ENCODE data around the gene PEX26. TPM values are rescaled to one million over a fixed set of nuclear protein-coding genes. Genes with fewer than 3 reads are reported as not detected.

Gene PEX26
- total and polyA plus RNA-seq, 4 donors, result 3.5 to 21.0 (median 16.9) TPM

- H3K4me1 ChIP-seq (ENCODE audit: control insufficient read depth in 4 of 4, insufficient read depth in 4 of 4, low read length in 3 of 4), result peaks cover 0 to 27% (median 15%) of the 10 kb centered on the region in 4 donors
- no peak overlapping the region for H3K4me3 ChIP-seq (ENCODE audit: low read depth in 1 of 3, low read length in 3 of 3)
- H3K9ac ChIP-seq (ENCODE audit: low read depth in 1 of 2, low read length in 2 of 2), result no peak overlapping the region
- WGBS, result 86% methylated on average over 11 of the region's 11 CpGs
- H3K27ac ChIP-seq (ENCODE audit: low read depth in 1 of 2, low read length in 2 of 2), result no peak overlapping the region
- peaks cover 2 to 31% (median 9%) of the 10 kb centered on the region in 4 donors for H3K36me3 ChIP-seq (ENCODE audit: control insufficient read depth in 4 of 4, insufficient read depth in 3 of 4, low read depth in 1 of 4, low read length in 3 of 4)
- no peaks in the 10 kb centered on the region for H3K9me3 ChIP-seq (ENCODE audit: control insufficient read depth in 4 of 4, low read length in 3 of 4)
- DNase-seq (ENCODE audit: low spot score), result no peak
- H3K27me3 ChIP-seq (ENCODE audit: control insufficient read depth in 4 of 4, insufficient read depth in 4 of 4, low read length in 3 of 4), result no peaks in the 10 kb centered on the region
- TF ChIP-seq, protein P1, sequence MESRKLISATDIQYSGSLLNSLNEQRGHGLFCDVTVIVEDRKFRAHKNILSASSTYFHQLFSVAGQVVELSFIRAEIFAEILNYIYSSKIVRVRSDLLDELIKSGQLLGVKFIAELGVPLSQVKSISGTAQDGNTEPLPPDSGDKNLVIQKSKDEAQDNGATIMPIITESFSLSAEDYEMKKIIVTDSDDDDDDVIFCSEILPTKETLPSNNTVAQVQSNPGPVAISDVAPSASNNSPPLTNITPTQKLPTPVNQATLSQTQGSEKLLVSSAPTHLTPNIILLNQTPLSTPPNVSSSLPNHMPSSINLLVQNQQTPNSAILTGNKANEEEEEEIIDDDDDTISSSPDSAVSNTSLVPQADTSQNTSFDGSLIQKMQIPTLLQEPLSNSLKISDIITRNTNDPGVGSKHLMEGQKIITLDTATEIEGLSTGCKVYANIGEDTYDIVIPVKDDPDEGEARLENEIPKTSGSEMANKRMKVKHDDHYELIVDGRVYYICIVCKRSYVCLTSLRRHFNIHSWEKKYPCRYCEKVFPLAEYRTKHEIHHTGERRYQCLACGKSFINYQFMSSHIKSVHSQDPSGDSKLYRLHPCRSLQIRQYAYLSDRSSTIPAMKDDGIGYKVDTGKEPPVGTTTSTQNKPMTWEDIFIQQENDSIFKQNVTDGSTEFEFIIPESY (IDR thresholded peaks at IDR 0.05), result no peak
- TF ChIP-seq CTCF (IDR thresholded peaks at IDR 0.05; ENCODE audit: low read depth, low read length, missing input control), result no peak
- no peak for TF ChIP-seq SP1 (IDR thresholded peaks at IDR 0.05)
- no peak for TF ChIP-seq HNF4G (IDR thresholded peaks at IDR 0.05)
- no peak for TF ChIP-seq FOXA1 (IDR thresholded peaks at IDR 0.05)
- no peak for TF ChIP-seq RXRA (IDR thresholded peaks at IDR 0.05)
- no peak for TF ChIP-seq YY1 (IDR thresholded peaks at IDR 0.05)
- TF ChIP-seq, protein P2, sequence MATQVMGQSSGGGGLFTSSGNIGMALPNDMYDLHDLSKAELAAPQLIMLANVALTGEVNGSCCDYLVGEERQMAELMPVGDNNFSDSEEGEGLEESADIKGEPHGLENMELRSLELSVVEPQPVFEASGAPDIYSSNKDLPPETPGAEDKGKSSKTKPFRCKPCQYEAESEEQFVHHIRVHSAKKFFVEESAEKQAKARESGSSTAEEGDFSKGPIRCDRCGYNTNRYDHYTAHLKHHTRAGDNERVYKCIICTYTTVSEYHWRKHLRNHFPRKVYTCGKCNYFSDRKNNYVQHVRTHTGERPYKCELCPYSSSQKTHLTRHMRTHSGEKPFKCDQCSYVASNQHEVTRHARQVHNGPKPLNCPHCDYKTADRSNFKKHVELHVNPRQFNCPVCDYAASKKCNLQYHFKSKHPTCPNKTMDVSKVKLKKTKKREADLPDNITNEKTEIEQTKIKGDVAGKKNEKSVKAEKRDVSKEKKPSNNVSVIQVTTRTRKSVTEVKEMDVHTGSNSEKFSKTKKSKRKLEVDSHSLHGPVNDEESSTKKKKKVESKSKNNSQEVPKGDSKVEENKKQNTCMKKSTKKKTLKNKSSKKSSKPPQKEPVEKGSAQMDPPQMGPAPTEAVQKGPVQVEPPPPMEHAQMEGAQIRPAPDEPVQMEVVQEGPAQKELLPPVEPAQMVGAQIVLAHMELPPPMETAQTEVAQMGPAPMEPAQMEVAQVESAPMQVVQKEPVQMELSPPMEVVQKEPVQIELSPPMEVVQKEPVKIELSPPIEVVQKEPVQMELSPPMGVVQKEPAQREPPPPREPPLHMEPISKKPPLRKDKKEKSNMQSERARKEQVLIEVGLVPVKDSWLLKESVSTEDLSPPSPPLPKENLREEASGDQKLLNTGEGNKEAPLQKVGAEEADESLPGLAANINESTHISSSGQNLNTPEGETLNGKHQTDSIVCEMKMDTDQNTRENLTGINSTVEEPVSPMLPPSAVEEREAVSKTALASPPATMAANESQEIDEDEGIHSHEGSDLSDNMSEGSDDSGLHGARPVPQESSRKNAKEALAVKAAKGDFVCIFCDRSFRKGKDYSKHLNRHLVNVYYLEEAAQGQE (IDR thresholded peaks at IDR 0.05), result no peak
- TF ChIP-seq RAD21 (IDR thresholded peaks at IDR 0.05), result no peak
- no peak for TF ChIP-seq JUND (IDR thresholded peaks at IDR 0.05)
- TF ChIP-seq NR2F2 (IDR thresholded peaks at IDR 0.05), result no peak
- TF ChIP-seq ATF3 (IDR thresholded peaks at IDR 0.05), result no peak
- no peak for TF ChIP-seq TAF1 (conservative IDR thresholded peaks at IDR 0.05)
- TF ChIP-seq EGR1 (IDR thresholded peaks at IDR 0.05; ENCODE audit: low read depth in 2 of 2), result no peak
- no peak for TF ChIP-seq FOXA2 (IDR thresholded peaks at IDR 0.05)
- TF ChIP-seq HNF4A (conservative IDR thresholded peaks at IDR 0.05), result no peak
- no peak for TF ChIP-seq GABPA (IDR thresholded peaks at IDR 0.05 in 1 of 2, conservative IDR thresholded peaks at IDR 0.05 in 1 of 2)
Measured at GRCh38 chr22:18088825-18089568, 11.2 kb downstream of the PEX26 start.

Measured in liver (tissue), 9 donors.